SHP77 treated with DMSO at 0.1 percent for 48 hours (cell line): ENCODE results near the gene KRT6C.

Experiments
- DNase-seq: peaks from one replicate; lab custom pipeline; 2025; lab: John Stamatoyannopoulos, UW

The KRT6C gene

DNA sequence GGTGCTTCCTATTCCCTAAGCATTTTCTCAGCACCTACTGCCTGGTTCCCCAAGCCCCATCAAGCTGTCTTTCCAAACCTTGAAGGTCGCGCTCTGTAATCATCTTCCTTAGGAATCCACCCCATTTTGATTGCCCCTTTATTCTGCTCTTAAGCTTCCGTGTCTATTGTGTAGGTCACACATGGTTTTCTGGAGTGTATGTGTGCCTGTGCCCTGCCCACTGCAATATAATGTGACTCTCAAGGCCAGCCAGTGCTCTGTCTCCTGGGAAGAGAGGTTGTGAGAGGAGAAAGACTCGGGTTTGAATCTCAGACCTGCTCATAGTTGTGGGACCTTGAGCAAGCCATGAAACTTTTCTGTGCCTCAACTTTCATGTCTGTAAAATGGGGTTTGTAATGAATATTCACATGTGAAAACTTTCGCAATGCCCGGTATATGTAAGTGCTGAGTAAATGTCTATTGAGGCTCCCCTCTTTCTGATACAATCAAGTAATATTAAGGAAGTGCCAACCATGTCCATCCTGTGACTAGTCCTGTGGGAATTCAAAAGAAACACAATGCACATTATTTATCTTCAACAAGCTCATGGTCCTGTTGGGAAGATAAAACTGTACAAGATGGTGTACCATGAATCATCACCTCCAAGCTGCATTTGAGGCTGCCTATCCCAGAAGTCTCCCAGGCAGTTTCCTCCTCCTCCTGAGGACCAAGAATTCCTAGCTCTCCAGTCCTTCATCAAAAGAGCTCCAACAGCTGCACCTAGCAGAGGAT, 38.7 kb downstream of the KRT6C start:
- no peak for DNase-seq

DNA sequence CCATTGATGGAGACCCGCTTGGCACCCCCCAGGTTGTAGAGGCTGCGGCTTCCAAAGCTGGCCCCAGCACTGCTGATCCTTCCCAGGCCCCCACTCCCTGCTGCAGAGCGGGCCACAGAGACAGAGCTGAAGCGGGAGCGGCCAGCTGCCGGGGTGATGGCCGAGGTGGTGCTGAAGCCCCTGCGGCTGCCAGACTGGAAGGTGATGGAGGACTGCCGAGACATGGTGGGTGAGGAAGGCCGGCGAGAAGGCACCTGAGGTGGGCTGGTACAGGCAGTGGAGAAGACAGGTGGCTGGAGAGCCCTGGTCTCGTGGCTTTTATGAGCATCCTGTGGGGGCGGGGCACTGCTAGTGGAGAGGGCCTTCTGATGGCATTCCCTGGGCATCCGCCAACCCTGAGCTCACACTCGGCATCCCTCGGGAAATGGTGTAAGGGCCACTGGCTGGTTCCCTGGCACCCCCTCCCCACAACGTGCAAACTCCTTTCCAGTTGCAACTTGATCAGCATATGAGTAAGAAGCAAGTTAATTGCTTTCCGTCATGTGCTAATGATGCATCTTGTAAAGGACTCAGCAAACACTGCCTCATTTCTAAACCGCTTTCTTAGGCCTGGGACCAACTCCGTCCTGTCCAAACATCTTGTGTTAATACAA, 39.4 kb downstream of the KRT6C start, which contains the start of gene KRT75:
TSS of gene KRT75 (minus strand) at position 291 of the 653 bp plus-strand sequence. CDS start at position 224, 67 bp downstream.
- no peak for DNase-seq

DNA sequence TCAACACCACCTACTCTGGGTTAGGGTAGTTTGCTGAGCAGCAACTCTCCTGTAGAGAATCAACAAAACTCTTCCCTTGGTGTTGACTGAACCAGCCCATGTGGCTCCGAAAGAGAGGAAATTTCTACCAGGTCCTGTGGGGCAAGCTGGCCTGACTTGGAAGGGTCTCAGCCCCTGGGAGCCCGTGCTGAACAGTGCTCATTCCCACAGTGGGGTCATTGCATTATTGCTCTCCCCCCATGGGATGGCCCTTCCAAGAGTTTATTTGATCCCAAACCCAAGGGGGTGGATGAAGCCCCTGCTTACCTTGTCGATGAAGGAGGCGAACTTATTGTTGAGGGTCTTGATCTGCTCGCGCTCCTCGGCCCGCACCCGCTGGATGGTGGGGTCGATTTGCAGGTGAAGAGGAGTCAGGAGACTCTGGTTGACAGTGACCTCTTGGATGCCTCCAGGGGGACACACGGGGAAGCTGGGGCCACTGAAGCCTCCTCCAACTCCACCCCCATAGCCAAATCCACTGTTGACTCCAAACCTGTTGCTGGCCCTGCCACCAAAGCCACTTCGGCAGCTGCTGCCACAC, 40.0 kb downstream of the KRT6C start:
- no peak for DNase-seq

GRCh38 chr12:52432559-52433207, 40.9 kb downstream of the KRT6C start:
- DNase-seq: no peak

- DNase-seq: no peak
These were observed 45.5 kb downstream of the KRT6C start for GRCh38 chr12:52428121-52428520.

GRCh38 chr12:52427083-52427482, 46.5 kb downstream of the KRT6C start:
- no peak for DNase-seq

GRCh38 chr12:52426034-52426433, 47.6 kb downstream of the KRT6C start:
- DNase-seq: no peak

GRCh38 chr12:52425466-52425865, 48.1 kb downstream of the KRT6C start:
- DNase-seq: no peak

GRCh38 chr12:52423661-52424500, 49.7 kb downstream of the KRT6C start:
- no peak for DNase-seq

DNA sequence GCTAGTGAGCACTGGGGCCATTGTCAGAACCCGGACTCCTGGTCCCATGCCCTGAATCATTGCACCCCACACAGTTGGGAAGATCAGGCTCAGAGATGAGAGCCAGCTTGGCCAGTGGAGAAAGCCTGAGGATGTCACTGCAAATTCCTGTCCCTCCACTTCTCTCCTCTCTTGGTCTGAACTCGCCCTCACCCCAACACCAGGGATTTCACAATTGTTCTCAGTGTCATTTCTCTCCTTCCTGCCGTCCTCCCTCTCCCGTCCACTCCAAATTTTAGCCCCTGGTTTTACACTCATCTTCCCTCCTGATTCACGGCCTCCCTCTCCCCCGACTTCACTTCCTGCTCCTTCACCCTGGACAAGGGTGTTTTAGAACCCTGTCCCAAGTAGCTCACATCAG, 50.6 kb downstream of the KRT6C start:
- DNase-seq: no peak

DNA sequence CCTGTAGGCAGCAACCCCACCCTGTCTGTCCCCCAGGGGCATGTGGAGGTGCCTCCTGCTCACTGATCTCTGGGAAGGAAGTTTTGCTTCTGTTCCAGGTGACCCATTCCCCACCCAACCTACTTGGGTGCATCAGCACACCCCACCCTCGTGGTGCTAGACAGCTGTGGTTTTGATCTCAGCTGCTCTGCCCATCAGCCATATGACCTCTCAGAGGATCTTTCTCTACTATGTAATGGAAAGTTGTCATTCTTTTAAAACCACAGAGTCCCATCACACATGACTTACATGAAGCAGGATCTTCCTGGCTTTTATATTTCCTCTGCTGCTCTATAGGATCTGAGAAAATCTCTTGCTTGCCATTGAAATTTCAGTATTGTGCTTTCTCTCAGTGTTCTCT, 53.9 kb downstream of the KRT6C start:
- no peak for DNase-seq

- no peak for DNase-seq
These were observed 55.0 kb downstream of the KRT6C start for GRCh38 chr12:52418576-52419110.
